HG03442 (cell line): ENCODE measurements around the gene GNRHR.

Experiments used
- ATAC-seq: cut with Tn5 transposase; IDR thresholded peaks from one replicate; pipeline ENCODE4 v1.9.1; 2021; ENCODE audit warnings: mild to moderate bottlenecking, moderate library complexity; ENCODE audit not compliant: unreplicated experiment

Gene GNRHR

DNA sequence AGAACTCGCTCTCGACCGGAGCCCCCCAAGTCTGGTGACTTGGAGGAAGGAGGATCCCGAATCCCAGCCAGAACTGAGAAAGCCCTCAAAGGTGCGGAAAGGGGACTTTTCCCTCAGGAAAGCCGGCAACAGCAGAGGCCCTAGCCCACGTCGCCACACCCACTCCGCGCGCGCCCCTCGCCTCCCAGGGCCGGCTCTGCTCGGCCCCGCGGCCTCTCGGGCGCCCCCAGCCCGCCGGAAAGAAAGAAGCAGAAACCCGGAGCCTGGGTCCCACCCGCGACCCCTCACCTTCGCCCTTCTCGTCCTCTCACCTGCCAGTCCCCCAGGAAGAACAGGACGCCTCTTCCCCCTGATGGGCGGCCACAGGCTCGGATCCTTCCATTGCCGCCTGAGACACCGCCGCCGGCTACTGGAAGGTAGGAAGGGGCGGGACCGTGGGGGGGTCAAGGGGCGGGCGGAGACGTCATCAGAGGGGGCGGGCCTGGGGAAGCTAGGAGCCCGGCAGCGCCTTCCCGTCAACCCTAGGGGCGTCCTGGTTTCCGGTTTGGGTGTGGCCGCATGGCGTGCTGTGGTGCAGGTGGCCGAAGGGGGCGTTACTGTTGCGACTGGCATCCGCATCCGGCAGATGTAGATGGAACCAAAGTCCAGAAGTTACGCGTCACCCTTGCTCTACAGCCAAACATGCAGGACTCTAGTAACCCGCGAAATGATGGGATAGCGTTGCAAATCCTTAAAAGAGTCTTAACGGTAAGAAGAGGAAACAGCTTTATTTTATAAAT lies 53.3 kb downstream of the GNRHR start, which contains the start of gene UBA6:
TSS of gene UBA6 (minus strand) at position 418 of the 779 bp plus-strand sequence. CDS start at position 382, 36 bp downstream.
- peak; percentile 99 for ATAC-seq

DNA sequence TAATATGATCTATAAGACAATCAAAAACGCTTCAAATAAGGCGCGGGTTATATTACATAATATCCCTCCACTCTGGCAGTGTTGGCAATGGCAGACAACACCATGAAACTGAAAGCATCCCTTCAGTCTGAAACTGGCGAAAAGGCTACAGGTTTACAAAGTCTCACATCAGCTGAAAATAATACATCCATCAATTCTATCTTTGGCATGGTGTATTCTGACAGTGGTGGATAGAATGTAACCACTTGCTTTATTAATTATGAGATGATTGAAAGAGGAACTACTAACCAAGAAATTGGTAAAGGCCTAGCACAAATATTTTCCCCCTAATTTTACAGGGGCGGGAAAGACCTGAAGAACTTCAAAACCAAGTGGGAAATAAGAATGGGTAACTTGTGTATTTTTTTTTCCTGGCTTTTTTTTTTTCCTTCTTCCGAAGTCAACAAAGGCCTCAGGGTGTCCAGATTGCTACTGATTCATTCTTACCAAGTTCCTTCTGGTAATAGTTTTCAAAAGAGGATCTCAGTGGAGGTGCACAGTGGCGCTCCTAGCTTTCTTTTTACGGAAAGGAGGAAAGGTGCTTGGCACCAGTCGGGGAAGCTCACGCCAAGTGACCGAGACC lies 54.0 kb downstream of the GNRHR start:
- ATAC-seq: peak; percentile 17

DNA sequence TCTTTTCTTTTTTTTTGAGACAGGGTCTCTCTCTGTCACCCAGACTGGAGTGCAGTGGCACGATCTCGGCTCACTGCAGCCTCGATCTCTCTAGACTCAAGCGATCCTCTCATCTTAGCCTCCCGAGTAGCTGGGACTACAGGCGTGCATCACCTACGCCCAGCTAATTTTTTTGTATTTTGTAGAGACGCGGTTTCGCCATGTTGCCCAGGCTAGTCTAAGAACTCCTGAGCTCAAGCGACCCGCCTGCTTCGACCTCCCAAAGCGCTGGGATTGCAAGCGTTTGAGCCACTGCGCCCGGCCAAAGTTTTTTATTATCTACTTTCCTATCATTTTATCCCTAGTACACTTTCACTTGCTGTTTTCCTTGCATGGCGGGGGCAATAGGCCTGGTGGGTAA lies 54.6 kb downstream of the GNRHR start:
- ATAC-seq: no peak

DNA sequence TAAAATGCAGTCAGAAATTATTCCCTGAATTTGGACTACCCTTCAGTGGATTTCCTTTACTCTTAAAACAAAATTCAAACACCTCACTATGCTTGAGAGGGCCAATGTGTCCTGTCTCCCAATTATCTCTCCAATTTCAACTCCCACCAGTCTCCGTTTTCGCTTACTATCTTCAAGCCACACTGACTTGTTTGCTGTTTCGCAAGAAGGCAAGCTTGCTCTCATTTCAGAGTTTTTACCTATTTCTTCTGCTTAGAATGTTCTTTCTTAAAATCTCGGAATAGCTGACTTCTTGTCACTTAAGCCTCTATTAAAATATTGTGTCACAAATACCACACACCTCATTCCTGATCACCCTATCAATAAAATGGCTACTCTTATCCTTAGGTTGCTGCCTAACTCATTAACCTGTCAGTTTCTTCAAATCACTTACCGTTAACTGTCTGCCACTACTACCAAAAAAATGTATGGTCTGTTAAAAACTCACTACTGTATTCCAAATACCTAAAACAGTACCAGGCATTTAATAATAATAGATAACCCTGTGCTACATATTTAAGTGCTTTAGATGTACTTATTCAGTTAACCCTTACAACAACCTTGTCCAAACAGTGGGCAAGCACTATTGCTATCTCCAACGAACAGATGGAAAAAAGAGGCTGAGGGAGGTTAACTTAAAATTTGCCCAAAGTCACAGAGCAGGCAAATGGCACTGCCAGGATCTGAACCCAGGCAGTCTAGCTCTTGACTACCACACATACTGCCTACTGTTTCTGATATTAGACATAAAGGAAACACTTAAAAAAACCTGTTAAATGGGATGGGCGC lies 56.1 kb downstream of the GNRHR start:
- no peak for ATAC-seq

DNA sequence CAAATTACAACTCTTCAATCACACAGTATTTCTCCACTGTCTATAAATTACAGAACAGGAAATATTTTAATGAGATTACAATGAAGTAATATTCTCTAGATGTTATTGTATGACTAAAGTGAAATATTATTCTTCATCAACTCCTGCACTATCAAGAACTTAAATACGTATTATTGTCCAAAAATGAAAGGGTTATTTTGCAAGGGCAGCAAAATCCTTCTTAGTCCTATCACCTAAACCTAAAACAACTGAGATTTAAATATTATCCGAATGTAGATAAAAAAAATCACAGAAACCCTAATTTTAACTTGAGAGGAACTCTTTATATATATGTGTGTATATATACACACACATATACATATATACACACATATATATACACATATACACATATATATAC lies 58.1 kb downstream of the GNRHR start:
- ATAC-seq: no peak

DNA sequence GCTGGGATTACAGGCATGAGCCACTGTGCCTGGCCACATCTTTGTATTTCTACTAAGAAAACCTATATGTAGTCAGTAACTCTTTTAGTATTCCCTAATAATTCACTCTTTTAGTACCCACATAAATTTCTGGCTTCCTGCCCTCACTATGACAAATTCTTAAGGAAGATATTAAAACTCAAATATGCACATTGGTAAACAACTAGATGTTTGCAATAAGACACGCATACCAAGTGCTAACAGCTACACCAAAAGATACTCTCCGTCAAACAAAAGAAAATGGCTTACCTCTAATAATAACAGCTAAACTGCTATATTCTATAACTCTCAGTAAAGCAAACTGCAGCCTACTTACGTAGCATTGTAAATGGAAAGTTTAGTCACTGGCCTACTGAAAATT lies 59.5 kb downstream of the GNRHR start:
- ATAC-seq: no peak

DNA sequence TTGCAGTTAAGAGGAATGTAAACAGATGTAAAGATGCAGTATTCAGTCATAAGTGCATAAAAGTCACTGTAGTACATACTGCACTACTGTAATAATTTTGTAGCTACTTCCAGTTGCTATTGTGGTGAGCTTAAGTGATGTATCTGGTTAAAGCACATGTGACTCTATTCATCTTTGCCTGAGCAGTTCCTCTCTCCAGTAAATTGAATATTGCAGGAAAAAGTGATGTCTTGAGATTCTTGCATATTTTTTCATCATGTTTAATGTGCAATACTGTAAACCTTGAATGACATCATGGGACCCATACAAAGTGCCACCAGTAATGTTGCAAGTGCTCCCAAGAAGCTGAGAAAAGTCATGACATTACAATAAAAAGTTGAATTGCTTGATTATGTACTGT lies 62.9 kb downstream of the GNRHR start:
- no peak for ATAC-seq
